Ovary (tissue), 9 donors: ENCODE measurements around the gene ARGLU1. TPM values are rescaled to one million over a fixed set of nuclear protein-coding genes. Genes with fewer than 3 reads are reported as not detected.

ENCODE experiments used
- DNase-seq, 5 donors: peaks; one replicate each; pipeline ENCODE4 v3.0.0-alpha.2; 2019 to 2020
- H3K27ac ChIP-seq, 2 donors: fragments of 200-600 bp; one replicate each; pipeline versions ENCODE4 v1.5.1 to v1.8.0; 2019 to 2022
- H3K27me3 ChIP-seq: fragments of 200-600 bp; one replicate; pipeline ENCODE4 v1.8.0; 2022
- H3K36me3 ChIP-seq: fragments of 200-600 bp; sonication (generic); one replicate; pipeline ENCODE4 v1.5.1; 2019
- H3K4me1 ChIP-seq: one replicate; pipeline ENCODE4 v1.8.1; 2013; ENCODE audit warnings: mild to moderate bottlenecking, moderate library complexity; ENCODE audit not compliant: insufficient read depth
- H3K4me3 ChIP-seq: fragments of 200-600 bp; sonication (generic); one replicate; pipeline ENCODE4 v1.5.1; 2017
- H3K9me3 ChIP-seq, 2 donors: fragments of 200-600 bp in 1 of 2; sonication (generic) in 1 of 2; one replicate each; pipeline versions ENCODE4 v1.5.1 to v1.8.1; 2013 to 2019; ENCODE audit warnings: mild to moderate bottlenecking in 1 of 2, moderate library complexity in 1 of 2
- CTCF ChIP-seq, 3 donors: fragments of 450-650 bp in 2 of 3; fragments of 200-600 bp in 1 of 3; IDR thresholded peaks; one replicate each; pipeline versions ENCODE4 v1.5.1 to v1.8.0; 2016 to 2022; ENCODE audit warnings: antibody characterized with exemption in 3 of 3, mild to moderate bottlenecking in 1 of 3
- EP300 ChIP-seq: sonication (generic); formaldehyde crosslinking; IDR thresholded peaks from one replicate; pipeline ENCODE4 v1.6.1; 2017; ENCODE audit warnings: antibody characterized with exemption
- POLR2A ChIP-seq: fragments of 450-650 bp; IDR thresholded peaks from one replicate; pipeline ENCODE4 v1.6.1; 2017; ENCODE audit warnings: antibody characterized with exemption, mild to moderate bottlenecking, moderate library complexity
- WGBS, 3 donors: extraction: QIAGEN DNeasy Blood & Tissue Kit in 1 of 3; methylation state at CpG; one replicate each; pipeline versions ENCODE4 v1.1.5 to v1.1.7; 2013 to 2017; 5-methylcytosine and 5-hydroxymethylcytosine counted together
- intact Hi-C, 4 donors: fragments of 100-400 bp; cut with DNase I; formaldehyde crosslinking; loops; one replicate each; pipeline versions ENCODE4 v1.11.0 to v1.15.1; 2022 to 2023
- polyA plus RNA-seq, 2 donors: library from polyadenylated mRNA; stranded (reverse); fragments of 200-250 nt in 1 of 2; fragments of 350-450 nt in 1 of 2; fragmentation: Illumina TruSeq in 1 of 2; extraction: RNeasy Lipid Tissue Mini Kit (QIAGEN cat#74804) in 1 of 2; gene quantifications; one replicate each; pipeline ENCODE4 v1.2.3, GENCODE V29; 2013 to 2014
- total RNA-seq, 7 donors: library from RNA; depleted of rRNA in 2 of 7; stranded (reverse); fragments of >200 nt in 2 of 7; fragmentation: NEBNext Ultra II Directional in 3 of 7; extraction: Animal tissue kit (Norgen Biotek cat#: 25700) in 3 of 7; gene quantifications; one replicate each; pipeline versions ENCODE4 v1.1.0 to v1.2.4, GENCODE V29; 2016 to 2023
- donor health status: DM: no; HTN: no; CAD: no; lungs with moderate emphysema.
- donor health status: DM: no; HTN: no; CAD: no.
- donor health status: Bipolar disorder and iron deficiency.
- donor health status: DM: yes; HTN: yes; CAD: no.
- donor health status: DM: no; HTN: no; CAD: no.
- donor health status: DM: yes; HTN: yes; CAD: no.

The ARGLU1 gene
- total and polyA plus RNA-seq, 9 donors, result 72.5 to 136 (median 76.8) TPM

DNA sequence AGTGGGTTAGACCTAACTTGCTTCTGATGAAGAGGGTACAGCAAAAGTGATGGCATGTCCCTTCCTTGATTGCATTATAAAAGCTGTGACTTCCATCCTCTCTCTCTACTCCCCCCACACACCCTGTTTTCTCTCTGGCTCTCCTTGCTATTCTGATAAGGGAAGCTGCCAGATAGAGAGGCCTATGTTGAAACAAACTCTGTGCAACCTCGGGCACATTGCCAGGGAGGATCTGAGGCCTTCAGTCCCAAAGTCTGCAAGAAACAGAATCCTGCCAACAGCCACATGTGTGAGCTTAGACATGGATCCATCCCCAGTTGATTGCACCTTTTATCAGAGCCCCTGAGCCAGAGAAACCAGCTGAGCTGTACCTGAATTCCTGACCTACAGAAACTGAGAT lies 44.8 kb upstream of the ARGLU1 start:
- Histone ChIP-seq H3K27me3 (no peaks in the 10 kb centered on the region), H3K27ac (no peak overlapping the region), H3K9me3 (no peaks in the 10 kb centered on the region), H3K36me3 (no peaks in the 10 kb centered on the region), H3K4me1 (no peaks in the 10 kb centered on the region), H3K4me3 (no peak overlapping the region)
- DNase-seq, result peak; percentile 78 to 91 (median 89)
- 0 to 10% (median 6%) methylated on average over 1 of the region's 1 CpG for WGBS, 3 donors
- TF ChIP-seq EP300, result no peak
- intact Hi-C loops, result no loop called here

DNA sequence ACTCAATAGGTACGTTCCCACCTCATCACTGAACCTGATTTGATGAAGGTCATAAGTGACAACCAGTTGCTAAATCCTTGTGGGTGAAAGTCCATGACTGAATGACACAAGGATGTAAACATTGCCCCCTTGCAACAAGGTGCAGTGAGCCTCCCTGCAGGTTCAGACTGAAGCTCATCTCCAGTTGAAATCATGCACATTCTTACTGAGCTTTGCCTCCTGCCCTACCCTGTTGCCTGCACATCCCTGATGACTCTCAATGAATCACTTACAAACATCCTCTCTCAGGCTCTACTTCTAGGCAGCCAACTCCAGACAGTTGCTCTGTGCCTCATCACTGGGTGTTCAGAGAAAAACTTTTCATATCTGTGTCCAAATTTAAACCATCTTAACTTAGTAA lies 42.5 kb upstream of the ARGLU1 start:
- Histone ChIP-seq H3K27ac (no peak overlapping the region), H3K27me3 (no peaks in the 10 kb centered on the region), H3K36me3 (no peaks in the 10 kb centered on the region), H3K4me3 (no peak overlapping the region), H3K4me1 (no peaks in the 10 kb centered on the region), H3K9me3 (no peaks in the 10 kb centered on the region)
- no peak for DNase-seq
- 0 to 61% (median 41%) methylated on average over 1 of the region's 1 CpG for WGBS, 3 donors
- TF ChIP-seq EP300 (no peak), CTCF (IDR thresholded peaks at IDR 0.05) (no peak), POLR2A (no peak)
- intact Hi-C loops, result no loop called here

DNA sequence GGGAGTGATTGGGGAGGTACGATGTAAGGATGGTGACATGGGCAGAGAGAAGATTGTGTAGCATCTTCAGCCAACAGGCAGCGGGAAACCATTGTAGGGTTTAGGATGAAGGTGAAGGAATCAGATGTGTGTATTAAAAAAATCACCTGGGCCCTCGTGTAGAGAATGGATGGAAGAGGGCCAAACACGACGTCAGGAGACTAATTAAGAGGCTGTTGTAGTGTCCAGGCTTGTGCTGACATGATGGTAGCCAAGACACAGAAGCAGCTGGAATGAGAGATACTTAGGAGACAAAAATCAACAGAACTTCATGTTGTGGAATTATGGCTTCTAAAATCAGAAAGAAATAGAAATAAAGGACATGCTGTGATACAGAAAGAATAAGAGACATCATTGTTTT lies 41.2 kb upstream of the ARGLU1 start:
- intact Hi-C loops, result no loop called here
- Histone ChIP-seq H3K4me3 (no peak overlapping the region), H3K27ac (no peak overlapping the region), H3K27me3 (no peaks in the 10 kb centered on the region), H3K9me3 (no peaks in the 10 kb centered on the region), H3K36me3 (no peaks in the 10 kb centered on the region), H3K4me1 (no peaks in the 10 kb centered on the region)
- TF ChIP-seq EP300 (no peak), POLR2A (no peak), CTCF (IDR thresholded peaks at IDR 0.05) (no peak)
- WGBS, 3 donors, result 63 to 67% (median 66%) methylated on average over 5 of the region's 5 CpGs
- DNase-seq, result no peak

GRCh38 chr13:106603546-106603945 lies 35.6 kb upstream of the ARGLU1 start:
- DNase-seq, result no peak
- H3K4me3 ChIP-seq, result no peak overlapping the region
- no peaks in the 10 kb centered on the region for H3K36me3 ChIP-seq
- intact Hi-C loops, result no loop called here
- H3K9me3 ChIP-seq, result no peaks in the 10 kb centered on the region
- whole genome bisulfite sequencing, 3 donors, result 54 to 60% (median 57%) methylated on average over 7 of the region's 7 CpGs
- TF ChIP-seq EP300 (no peak), CTCF (IDR thresholded peaks at IDR 0.05) (no peak), POLR2A (no peak)
- no peak overlapping the region for H3K27ac ChIP-seq
- no peaks in the 10 kb centered on the region for H3K27me3 ChIP-seq
- H3K4me1 ChIP-seq, result no peaks in the 10 kb centered on the region

DNA sequence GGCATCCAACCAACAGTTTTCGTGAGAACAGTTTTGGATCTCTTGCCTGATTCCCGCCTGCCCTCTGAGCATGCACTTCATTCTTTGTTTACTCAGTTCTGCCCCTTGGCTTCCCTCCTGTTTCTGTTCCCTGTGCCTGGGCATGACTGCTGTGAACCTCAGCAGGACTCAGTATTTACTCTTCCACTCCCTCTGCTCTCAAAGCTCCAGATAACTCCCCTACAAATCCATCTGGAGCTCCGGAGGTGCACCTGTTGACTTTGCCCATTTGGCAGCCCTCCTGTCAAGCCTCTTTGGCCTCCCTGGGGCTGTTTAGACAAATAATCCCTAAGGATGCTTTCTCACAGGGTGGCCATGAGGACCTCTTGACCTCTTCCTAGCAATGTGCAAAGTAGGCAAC lies 34.2 kb upstream of the ARGLU1 start:
- TF ChIP-seq POLR2A (no peak), EP300 (no peak), CTCF (IDR thresholded peaks at IDR 0.05) (no peak)
- Histone ChIP-seq H3K27me3 (no peaks in the 10 kb centered on the region), H3K4me3 (no peak overlapping the region), H3K4me1 (peaks cover 2% of the 10 kb centered on the region), H3K36me3 (no peaks in the 10 kb centered on the region), H3K9me3 (no peaks in the 10 kb centered on the region), H3K27ac (no peak overlapping the region)
- no peak for DNase-seq
- WGBS, 3 donors, result 88 to 96% (median 94%) methylated on average over 3 of the region's 3 CpGs
- intact Hi-C loops, result no loop called here
